Left lung (tissue), 10 donors: ENCODE measurements around the gene PNPLA7. TPM values are rescaled to one million over a fixed set of nuclear protein-coding genes. Genes with fewer than 3 reads are reported as not detected.

ENCODE experiments used
- ATAC-seq: fragments of 200-7000 bp; cut with Tn5 transposase; one replicate; pipeline ENCODE4 v1.9.1; 2020; ENCODE audit warnings: moderate library complexity
- DNase-seq, 4 donors: peaks; one replicate each; pipeline ENCODE4 v3.0.0-alpha.2; 2013 to 2020
- H3K27ac ChIP-seq, 2 donors: fragments of 200-600 bp; sonication (generic) in 1 of 2; one replicate each; pipeline versions ENCODE4 v1.5.0 to v1.8.0; 2020 to 2021
- H3K27me3 ChIP-seq, 2 donors: fragments of 200-600 bp; sonication (generic) in 1 of 2; one replicate each; pipeline versions ENCODE4 v1.5.0 to v1.8.0; 2020 to 2021
- H3K36me3 ChIP-seq, 2 donors: fragments of 200-600 bp; sonication (generic) in 1 of 2; one replicate each; pipeline versions ENCODE4 v1.5.0 to v1.8.0; 2020 to 2021
- H3K4me1 ChIP-seq, 2 donors: fragments of 200-600 bp; one replicate each; pipeline ENCODE4 v1.8.0; 2021
- H3K4me3 ChIP-seq, 2 donors: fragments of 200-600 bp; sonication (generic) in 1 of 2; one replicate each; pipeline versions ENCODE4 v1.5.0 to v1.8.0; 2020 to 2021; ENCODE audit warnings: mild to moderate bottlenecking in 1 of 2
- H3K9me3 ChIP-seq, 2 donors: fragments of 200-600 bp; sonication (generic) in 1 of 2; one replicate each; pipeline versions ENCODE4 v1.5.0 to v1.8.0; 2020 to 2021
- CTCF ChIP-seq, 2 donors: fragments of 200-600 bp; sonication (generic) in 1 of 2; IDR thresholded peaks; one replicate each; pipeline versions ENCODE4 v1.5.0 to v1.8.0; 2021; ENCODE audit warnings: antibody characterized with exemption in 2 of 2
- intact Hi-C, 2 donors: fragments of 100-400 bp; cut with DNase I; formaldehyde crosslinking; loops; one replicate each; pipeline versions ENCODE4 v1.11.2 to v1.14.2; 2022
- polyA plus RNA-seq, 6 donors: library from polyadenylated mRNA; unstranded; fragments of 120-200 nt; gene quantifications; one replicate each; pipeline ENCODE4 v1.2.1, GENCODE V29; 2013; ENCODE audit not compliant: insufficient read length in 6 of 6
- total RNA-seq, 2 donors: library from RNA; stranded (reverse); fragmentation: NEBNext Ultra II Directional; extraction: Animal tissue kit (Norgen Biotek cat#: 25700); gene quantifications; one replicate each; pipeline ENCODE4 v1.2.1, GENCODE V29; 2021
- donor health status: DM: no; HTN: yes; CAD: no.
- donor health status: DM: no; HTN: no; CAD: no.

The PNPLA7 gene
- total and polyA plus RNA-seq, 8 donors, result 2.9 to 8.9 (median 4.9) TPM

GRCh38 chr9:137462396-137462985, 87.7 kb downstream of the PNPLA7 start:
- H3K27ac ChIP-seq, result no peak overlapping the region
- intact Hi-C loops, result no loop called here

GRCh38 chr9:137461663-137462395, 88.4 kb downstream of the PNPLA7 start:
- no peak overlapping the region for H3K27ac ChIP-seq
- H3K4me3 ChIP-seq, result peak overlapping the region in 1 of 2 donors; percentile 11
- ATAC-seq (no peak), DNase-seq (peak in 3 of 4 donors; percentile 47 to 91 (median 56))
- H3K9me3 ChIP-seq, result no peaks in the 10 kb centered on the region
- H3K4me1 ChIP-seq, result peaks cover 11 to 29% of the 10 kb centered on the region in 2 donors
- no peaks in the 10 kb centered on the region for H3K36me3 ChIP-seq
- TF ChIP-seq CTCF (IDR thresholded peaks at IDR 0.05), result no peak
- intact Hi-C loops, result no loop called here
- H3K27me3 ChIP-seq, result peaks cover 0 to 27% of the 10 kb centered on the region in 2 donors

More at GRCh38 chr9:137462396-137462985, 87.7 kb downstream of the PNPLA7 start:
- TF ChIP-seq CTCF (IDR thresholded peaks at IDR 0.05), result no peak
- peak in 2 of 4 donors; percentile 22 to 78 for DNase-seq
- ATAC-seq, result no peak
- peaks cover 11 to 25% of the 10 kb centered on the region in 2 donors for H3K4me1 ChIP-seq
- H3K4me3 ChIP-seq, result no peak overlapping the region
- no peaks in the 10 kb centered on the region for H3K9me3 ChIP-seq
- H3K27me3 ChIP-seq, result peaks cover 0 to 27% of the 10 kb centered on the region in 2 donors
- H3K36me3 ChIP-seq, result no peaks in the 10 kb centered on the region

- DNase-seq (no peak), ATAC-seq (no peak)
- no peak for TF ChIP-seq CTCF (IDR thresholded peaks at IDR 0.05)
- H3K4me3 ChIP-seq, result no peak overlapping the region
- H3K27me3 ChIP-seq, result peaks cover 0 to 27% of the 10 kb centered on the region in 2 donors
- no peaks in the 10 kb centered on the region for H3K36me3 ChIP-seq
- H3K4me1 ChIP-seq, result peaks cover 11 to 29% of the 10 kb centered on the region in 2 donors
- intact Hi-C loops, result no loop called here
- no peak overlapping the region for H3K27ac ChIP-seq
- no peaks in the 10 kb centered on the region for H3K9me3 ChIP-seq
Observed at GRCh38 chr9:137461316-137461662, 88.9 kb downstream of the PNPLA7 start.

- DNase-seq (peak in 2 of 4 donors; percentile 31 to 80), ATAC-seq (no peak)
- H3K36me3 ChIP-seq, result no peaks in the 10 kb centered on the region
- intact Hi-C loops, result no loop called here
- no peak overlapping the region for H3K4me3 ChIP-seq
- H3K27me3 ChIP-seq, result peaks cover 0 to 27% of the 10 kb centered on the region in 2 donors
- H3K4me1 ChIP-seq, result peaks cover 11 to 29% of the 10 kb centered on the region in 2 donors
- H3K9me3 ChIP-seq, result no peaks in the 10 kb centered on the region
- no peak overlapping the region for H3K27ac ChIP-seq
- TF ChIP-seq CTCF (IDR thresholded peaks at IDR 0.05), result no peak
Observed at GRCh38 chr9:137460363-137461315, 89.6 kb downstream of the PNPLA7 start.
